GM10248 (cell line): ENCODE measurements around the gene IMPACT.

Experiments
- CTCF ChIA-PET: fragments of 300-600 bp; sonication (Branson Sonifier 250); formaldehyde crosslinking; extraction: SDS; loops from one replicate; lab custom pipeline; 2021; ENCODE audit warnings: antibody characterized with exemption; lab: Yijun Ruan, JAX
- POLR2A ChIA-PET: fragments of 350-650 bp; sonication (Branson Sonifier 250); formaldehyde crosslinking; extraction: SDS; loops from one replicate; lab custom pipeline; 2020; ENCODE audit warnings: antibody characterized with exemption; lab: Yijun Ruan, JAX
- DNase-seq: peaks from one replicate; pipeline ENCODE4 v3.0.0; 2012; ENCODE audit errors: extremely low spot score
- CTCF ChIP-seq: IDR thresholded peaks from 2 replicates; pipeline ENCODE4 v1.5.1; 2012; ENCODE audit warnings: mild to moderate bottlenecking, low read depth; ENCODE audit errors: extremely low read depth, missing control alignments, control extremely low read depth

IMPACT gene

GRCh38 chr18:24417480-24417879, 9.0 kb upstream of the IMPACT start:
- ChIA-PET POLR2A (no interaction called here), CTCF (no interaction called here)
- no peak for DNase-seq
- TF ChIP-seq CTCF = no peak

GRCh38 chr18:24420551-24420950, 5.9 kb upstream of the IMPACT start:
- TF ChIP-seq CTCF = no peak
- CTCF ChIA-PET = no interaction called here
- POLR2A ChIA-PET = no interaction called here
- DNase-seq = no peak

GRCh38 chr18:24421831-24422230, 4.6 kb upstream of the IMPACT start:
- ChIA-PET CTCF (interaction anchor here (1.0 to 1.5 kb wide), 2 partner anchors 10 to 12 kb away, joined by 3 read pairs; no protein-coding TSS in a partner anchor), POLR2A (no interaction called here)
- DNase-seq = no peak
- no peak for TF ChIP-seq CTCF

- no peak for DNase-seq
- no peak for TF ChIP-seq CTCF
- ChIA-PET POLR2A (no interaction called here), CTCF (interaction anchor here (1.3 kb wide), 1 partner anchor 18 kb away, joined by 4 read pairs; no protein-coding TSS in a partner anchor)
Measured at GRCh38 chr18:24426073-24426397, 435 bp upstream of the IMPACT start.

GRCh38 chr18:24427484-24427883, 1.0 kb downstream of the IMPACT start:
- TF ChIP-seq CTCF = no peak
- CTCF ChIA-PET = interaction anchor here (1.2 kb wide), 1 partner anchor 61 kb away, joined by 4 read pairs; no protein-coding TSS in a partner anchor
- POLR2A ChIA-PET = no interaction called here
- DNase-seq = no peak

- DNase-seq = no peak
- POLR2A ChIA-PET = no interaction called here
- CTCF ChIA-PET = interaction anchor here (1.3 kb wide), 1 partner anchor 12 kb away, joined by 6 read pairs; no protein-coding TSS in a partner anchor
- no peak for TF ChIP-seq CTCF
Measured at GRCh38 chr18:24428709-24429108, 2.2 kb downstream of the IMPACT start.
